Omental fat pad (tissue), 4 donors: Measurements from ENCODE around the gene SV2B. TPM values are rescaled to one million over a fixed set of nuclear protein-coding genes. Genes with fewer than 3 reads are reported as not detected.

ENCODE experiments used
- ATAC-seq: fragments of 150-250 bp; one replicate; pipeline ENCODE4 v1.9.1; 2016; ENCODE audit warnings: mild to moderate bottlenecking, moderate library complexity; ENCODE audit not compliant: low FRiP score
- DNase-seq: peaks from one replicate; pipeline ENCODE4 v3.0.0-alpha.2; 2019; ENCODE audit warnings: low spot score
- total RNA-seq, 4 donors: library from RNA; depleted of rRNA; stranded (reverse); fragments of >200 nt; gene quantifications; one replicate each; pipeline ENCODE4 v1.1.0, GENCODE V29; 2016
- TF ChIP-seq, protein P1 (sequence below), 3 donors: fragments of 450-650 bp; IDR thresholded peaks; one replicate each; pipeline ENCODE4 v1.5.1; 2016 to 2017; ENCODE audit warnings: antibody characterized with exemption in 3 of 3, mild to moderate bottlenecking in 3 of 3, moderate library complexity in 2 of 3

Gene SV2B
- total RNA-seq, 4 donors from 2014 or later: 1.3 to 9.6 (median 4.2) TPM

DNA sequence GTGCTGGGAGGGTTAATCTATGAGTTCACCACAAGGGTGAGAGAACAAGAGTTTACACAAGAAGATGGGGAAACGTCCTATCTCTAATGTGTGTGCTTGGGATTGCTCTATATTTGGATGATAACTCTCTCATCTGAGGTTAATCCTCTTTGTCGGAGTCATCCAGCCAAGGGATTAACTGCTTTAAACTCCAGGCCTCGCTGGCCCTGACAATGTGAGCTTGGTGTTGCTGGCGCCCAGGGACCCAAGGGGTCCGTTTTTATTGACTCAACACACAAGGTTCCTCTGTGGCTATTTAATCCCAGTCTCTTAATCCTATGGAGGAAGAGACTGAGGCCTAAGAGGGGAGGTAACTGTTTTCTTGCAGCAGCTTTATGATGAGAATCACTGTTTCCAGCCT lies 14.2 kb downstream of the SV2B start:
- no peak for ATAC-seq
- no peak for DNase-seq
- TF ChIP-seq, protein P1, sequence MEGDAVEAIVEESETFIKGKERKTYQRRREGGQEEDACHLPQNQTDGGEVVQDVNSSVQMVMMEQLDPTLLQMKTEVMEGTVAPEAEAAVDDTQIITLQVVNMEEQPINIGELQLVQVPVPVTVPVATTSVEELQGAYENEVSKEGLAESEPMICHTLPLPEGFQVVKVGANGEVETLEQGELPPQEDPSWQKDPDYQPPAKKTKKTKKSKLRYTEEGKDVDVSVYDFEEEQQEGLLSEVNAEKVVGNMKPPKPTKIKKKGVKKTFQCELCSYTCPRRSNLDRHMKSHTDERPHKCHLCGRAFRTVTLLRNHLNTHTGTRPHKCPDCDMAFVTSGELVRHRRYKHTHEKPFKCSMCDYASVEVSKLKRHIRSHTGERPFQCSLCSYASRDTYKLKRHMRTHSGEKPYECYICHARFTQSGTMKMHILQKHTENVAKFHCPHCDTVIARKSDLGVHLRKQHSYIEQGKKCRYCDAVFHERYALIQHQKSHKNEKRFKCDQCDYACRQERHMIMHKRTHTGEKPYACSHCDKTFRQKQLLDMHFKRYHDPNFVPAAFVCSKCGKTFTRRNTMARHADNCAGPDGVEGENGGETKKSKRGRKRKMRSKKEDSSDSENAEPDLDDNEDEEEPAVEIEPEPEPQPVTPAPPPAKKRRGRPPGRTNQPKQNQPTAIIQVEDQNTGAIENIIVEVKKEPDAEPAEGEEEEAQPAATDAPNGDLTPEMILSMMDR (IDR thresholded peaks at IDR 0.05): no peak

GRCh38 chr15:91116113-91117067 lies 16.3 kb downstream of the SV2B start:
- no peak for DNase-seq
- ATAC-seq: no peak
- TF ChIP-seq, protein P1 (IDR thresholded peaks at IDR 0.05): no peak

DNA sequence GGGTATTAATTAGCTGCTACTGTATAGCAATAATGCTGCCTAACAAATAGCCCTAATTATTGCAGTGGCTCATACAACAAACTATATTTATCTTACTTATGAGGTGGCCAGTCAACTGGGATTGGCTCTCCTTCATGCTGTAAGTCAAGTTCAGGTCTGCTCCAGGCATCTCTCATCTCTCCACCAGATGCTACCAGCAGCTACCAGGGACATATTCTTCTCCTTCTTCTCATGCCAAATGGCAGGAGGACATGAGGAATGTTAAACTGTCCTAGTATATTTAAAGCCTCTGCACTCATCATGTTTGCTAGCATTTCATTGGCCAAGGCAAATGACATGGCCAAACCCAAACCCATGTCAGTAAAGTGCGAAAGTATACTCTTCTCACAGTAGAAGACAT lies 17.3 kb downstream of the SV2B start:
- DNase-seq (no peak), ATAC-seq (no peak)
- TF ChIP-seq, protein P1 (IDR thresholded peaks at IDR 0.05): no peak

DNA sequence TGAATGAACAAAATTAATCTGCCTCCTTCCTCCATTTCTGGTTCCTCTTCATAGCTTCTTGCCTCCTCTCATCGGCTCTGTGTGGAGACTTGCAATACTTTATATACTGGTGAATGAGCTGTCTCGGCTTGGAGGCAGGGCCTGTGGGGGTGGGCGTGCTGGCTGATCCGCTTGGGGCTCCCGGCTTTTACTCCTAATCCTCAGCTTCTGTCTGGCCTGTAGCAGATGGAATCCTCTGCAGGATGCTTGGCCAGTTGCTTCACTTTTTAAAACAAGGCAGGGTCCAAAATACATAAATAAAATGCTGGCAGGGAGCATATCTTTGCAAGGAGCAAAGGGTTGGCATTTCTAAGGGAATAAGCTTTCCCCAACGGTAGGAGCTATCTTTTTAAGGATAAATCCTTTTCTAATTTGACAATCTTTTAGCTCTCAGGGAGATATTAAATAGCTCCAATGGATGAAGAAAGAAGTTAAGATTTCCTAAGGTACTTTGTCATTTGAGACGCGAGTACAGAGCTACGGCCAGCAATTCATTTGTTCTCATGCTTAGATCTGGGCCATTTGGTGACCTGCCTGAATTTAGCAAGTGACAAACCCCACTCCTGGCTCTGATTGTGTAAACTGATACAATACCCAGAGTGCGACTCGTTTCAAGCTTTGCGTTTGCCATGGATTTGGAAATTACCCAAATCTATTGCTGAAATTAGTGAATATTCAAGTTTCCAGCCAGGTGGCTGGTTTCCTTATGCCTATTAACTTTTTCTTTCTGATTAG lies 18.9 kb downstream of the SV2B start:
- no peak for ATAC-seq

GRCh38 chr15:91122296-91122695 lies 22.2 kb downstream of the SV2B start:
- DNase-seq (no peak), ATAC-seq (no peak)
- TF ChIP-seq, protein P1 (IDR thresholded peaks at IDR 0.05): no peak

More for the DNA sequence above, 18.9 kb downstream of the SV2B start:
- DNase-seq: no peak
- TF ChIP-seq, protein P1 (IDR thresholded peaks at IDR 0.05): no peak

GRCh38 chr15:91124132-91124531 lies 24.1 kb downstream of the SV2B start:
- no peak for DNase-seq
- no peak for ATAC-seq
- TF ChIP-seq, protein P1 (IDR thresholded peaks at IDR 0.05): no peak
